ENCODE results near the gene HOXB1. TPM values are rescaled to one million over a fixed set of nuclear protein-coding genes. Genes with fewer than 3 reads are reported as not detected.

HOXB1 gene
- total RNA-seq, 1 donor, result not detected

- TF ChIP-seq CTCF (IDR thresholded peaks at IDR 0.05; ENCODE audit: insufficient read depth, low read length), result no peak
- H3K4me3 ChIP-seq (ENCODE audit: low read depth, low read length), result peak overlapping the region; percentile 67
- DNase-seq (ENCODE audit: low read depth), result peak; percentile 28
These were observed 32.6 kb upstream of the HOXB1 start for GRCh38 chr17:48563385-48563838.

DNA sequence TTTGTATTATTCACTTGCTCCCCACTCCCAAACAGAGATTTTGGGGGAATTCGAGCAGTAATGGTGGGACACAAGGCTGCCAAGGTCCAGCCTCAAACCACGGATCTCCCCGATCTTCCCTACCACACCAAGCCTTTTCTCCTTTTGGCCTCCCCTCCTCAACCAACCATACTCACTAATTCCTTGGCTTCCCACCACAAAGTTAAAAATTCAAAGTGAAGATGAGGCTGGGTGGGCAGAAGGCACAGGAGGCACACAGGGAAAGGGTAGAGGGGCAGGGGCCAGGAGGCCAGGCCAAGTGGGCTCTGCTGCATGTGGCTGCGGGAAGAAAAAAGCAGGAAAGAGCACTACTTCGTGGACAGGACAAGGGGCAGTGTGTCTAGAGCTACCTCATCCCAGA, 32.1 kb upstream of the HOXB1 start:
- no peak for TF ChIP-seq CTCF (IDR thresholded peaks at IDR 0.05; ENCODE audit: insufficient read depth, low read length)
- DNase-seq (ENCODE audit: low read depth), result no peak
- H3K4me3 ChIP-seq (ENCODE audit: low read depth, low read length), result peak overlapping the region; percentile 67

DNA sequence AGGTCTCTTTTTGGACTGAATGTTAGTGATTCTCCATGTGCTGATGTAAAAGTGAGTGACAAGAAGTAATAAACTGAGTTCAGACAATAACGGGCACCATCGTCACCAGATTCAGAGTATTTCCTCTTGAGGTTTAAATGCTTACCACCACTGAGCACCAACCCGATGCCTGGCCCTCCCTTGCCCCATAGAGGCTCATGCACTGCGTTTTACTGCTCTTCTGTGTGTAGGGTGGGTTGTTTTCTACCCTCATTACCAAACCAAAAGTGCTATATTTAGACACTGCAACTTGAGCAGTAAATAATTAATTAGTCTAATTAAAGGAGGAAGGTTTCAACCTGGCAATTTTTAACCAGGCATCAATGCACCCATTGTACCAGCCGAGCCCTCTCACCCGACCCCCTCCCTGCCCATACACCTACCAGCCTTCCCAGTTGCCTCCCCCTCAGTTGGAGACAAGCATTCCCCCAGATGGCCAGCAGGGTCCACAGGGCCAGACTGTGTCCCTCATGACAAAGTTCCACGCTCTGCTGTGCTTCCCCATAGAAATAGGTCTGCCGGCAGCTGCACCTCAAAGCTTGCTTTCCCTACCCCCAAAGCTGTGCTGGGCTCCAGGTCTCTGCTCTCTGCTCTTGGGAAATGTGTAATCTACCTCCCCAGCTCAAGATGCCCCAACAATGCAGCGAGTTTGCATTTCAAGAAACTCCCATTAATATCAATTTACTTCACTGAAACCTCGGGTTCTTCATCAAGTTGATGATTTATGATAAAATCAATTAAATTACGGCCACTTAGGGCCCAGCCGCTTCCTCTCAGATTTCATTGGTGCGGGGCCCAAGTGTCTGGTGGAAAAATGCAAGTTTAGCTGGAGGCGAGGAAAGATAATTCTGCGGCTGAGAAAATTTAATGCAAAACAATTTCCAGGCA, 31.3 kb upstream of the HOXB1 start:
- DNase-seq (ENCODE audit: low read depth), result no peak
- H3K4me3 ChIP-seq (ENCODE audit: low read depth, low read length), result peak overlapping the region; percentile 67

DNA sequence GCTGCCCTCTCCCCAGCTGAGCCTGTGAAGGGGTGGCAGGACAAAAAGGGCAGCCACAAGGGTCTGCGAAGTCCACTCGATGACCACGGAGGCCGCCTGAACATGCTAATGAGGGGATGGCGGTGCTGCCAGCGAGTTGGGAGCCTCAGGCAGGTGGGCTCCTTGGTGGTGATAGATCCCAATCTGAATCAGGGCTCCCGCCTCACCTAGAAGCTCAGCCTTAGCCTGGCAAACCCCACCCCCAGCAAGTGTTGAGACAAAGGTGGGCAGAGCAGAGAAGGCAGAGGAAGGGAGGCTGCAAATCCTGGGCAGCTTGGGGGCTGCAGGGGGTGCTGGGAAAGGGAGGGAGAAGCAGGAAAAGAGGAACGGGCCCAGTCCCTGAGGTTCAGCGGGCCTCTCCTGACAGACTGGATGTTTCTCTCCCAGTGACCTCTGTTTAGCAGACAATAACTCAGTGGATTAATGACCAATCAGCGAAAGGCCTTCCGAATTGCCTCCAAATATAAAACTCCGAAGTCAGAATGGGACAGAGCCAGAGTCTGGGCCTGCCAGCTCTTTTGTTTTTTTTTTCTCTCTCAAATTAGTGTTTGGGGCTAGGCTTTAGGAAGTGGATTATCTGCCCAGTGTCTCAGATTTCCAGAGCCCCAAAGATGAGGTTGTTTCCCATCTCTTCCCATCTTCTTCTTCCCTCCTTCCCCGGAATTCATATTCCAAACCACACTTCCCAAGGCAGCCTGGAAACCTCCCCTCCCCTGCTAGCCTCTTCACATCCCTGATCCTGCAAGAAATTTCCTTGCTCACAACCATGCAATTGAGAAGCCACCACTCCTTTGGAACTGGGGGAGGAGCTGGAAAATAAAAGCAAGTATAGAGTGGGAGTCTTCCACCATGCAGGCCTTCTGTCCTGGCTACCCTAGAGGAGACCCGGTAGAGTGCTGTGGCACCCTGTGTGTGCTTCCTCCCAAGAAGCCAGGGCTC, 29.3 kb upstream of the HOXB1 start:
- DNase-seq (ENCODE audit: low read depth), result peak; percentile 81
- no peak for TF ChIP-seq CTCF (IDR thresholded peaks at IDR 0.05; ENCODE audit: insufficient read depth, low read length)
- H3K4me3 ChIP-seq (ENCODE audit: low read depth, low read length), result peak overlapping the region; percentile 61

More for the DNA sequence above, 31.3 kb upstream of the HOXB1 start:
- TF ChIP-seq CTCF (IDR thresholded peaks at IDR 0.05; ENCODE audit: insufficient read depth, low read length), result peak; percentile 53

- DNase-seq (ENCODE audit: low read depth), result peak; percentile 30
- no peak for TF ChIP-seq CTCF (IDR thresholded peaks at IDR 0.05; ENCODE audit: insufficient read depth, low read length)
- H3K4me3 ChIP-seq (ENCODE audit: low read depth, low read length), result peak overlapping the region; percentile 61
These were observed 28.5 kb upstream of the HOXB1 start for GRCh38 chr17:48559122-48559839.

- DNase-seq (ENCODE audit: low read depth), result peak; percentile 19
- no peak for TF ChIP-seq CTCF (IDR thresholded peaks at IDR 0.05; ENCODE audit: insufficient read depth, low read length)
- H3K4me3 ChIP-seq (ENCODE audit: low read depth, low read length), result peak overlapping the region; percentile 61
These were observed 28.0 kb upstream of the HOXB1 start for GRCh38 chr17:48558831-48559121.

All from fibroblast of the aortic adventitia (primary cell).